Measurements from ENCODE around the gene L3MBTL3.

GRCh38 chr6:130120731-130121130 lies 102.3 kb downstream of the L3MBTL3 start:
- no peak for TF ChIP-seq CTCF (IDR thresholded peaks at IDR 0.05; ENCODE audit: insufficient read depth, low read depth, low read length)
- no peak for TF ChIP-seq EZH2 (IDR thresholded peaks at IDR 0.05; ENCODE audit: insufficient read depth, low read length)

Measured in astrocyte (in vitro differentiated cells and primary cell).